H9 (cell line): ENCODE data around the gene TEAD2. TPM values are rescaled to one million over a fixed set of nuclear protein-coding genes. Genes with fewer than 3 reads are reported as not detected.

Experiments used
- DNase-seq: peaks from one replicate; pipeline ENCODE4 v3.0.0-alpha.2; 2017
- H2AFZ ChIP-seq: one replicate; pipeline ENCODE4 v1.6.1; 2013; ENCODE audit warnings: mild to moderate bottlenecking, low read length, control low read depth, moderate library complexity
- H2AK5ac ChIP-seq: 2 replicates; pipeline ENCODE4 v1.6.1; 2013; ENCODE audit warnings: low read length, control low read depth, mixed read lengths; ENCODE audit not compliant: insufficient read length
- H2BK120ac ChIP-seq: one replicate; pipeline ENCODE4 v1.6.1; 2013; ENCODE audit warnings: low read depth, mild to moderate bottlenecking, low read length, control low read depth, inconsistent platforms; ENCODE audit not compliant: poor library complexity, severe bottlenecking
- H2BK12ac ChIP-seq: 2 replicates; pipeline ENCODE4 v1.6.1; 2013; ENCODE audit warnings: low read length, control low read depth, mixed read lengths, low read depth; ENCODE audit not compliant: insufficient read length
- H2BK15ac ChIP-seq: 2 replicates; pipeline ENCODE4 v1.6.1; 2013; ENCODE audit warnings: low read depth, low read length, control low read depth
- H2BK20ac ChIP-seq: one replicate; pipeline ENCODE4 v1.6.1; 2013; ENCODE audit warnings: low read depth, mild to moderate bottlenecking, low read length, control low read depth, inconsistent platforms; ENCODE audit not compliant: poor library complexity, severe bottlenecking
- H2BK5ac ChIP-seq: 2 replicates; pipeline ENCODE4 v1.6.1; 2013; ENCODE audit warnings: low read length, control low read depth, mixed read lengths; ENCODE audit not compliant: insufficient read length
- H3K14ac ChIP-seq: 2 replicates; pipeline ENCODE4 v1.6.1; 2013; ENCODE audit warnings: low read length, control low read depth; ENCODE audit not compliant: insufficient read depth
- H3K18ac ChIP-seq: 2 replicates; pipeline ENCODE4 v1.6.1; 2013; ENCODE audit warnings: low read depth, mild to moderate bottlenecking, mixed read lengths, low read length, control low read depth; ENCODE audit not compliant: insufficient read length
- H3K23ac ChIP-seq: 2 replicates; pipeline ENCODE4 v1.6.1; 2013; ENCODE audit warnings: low read length, control low read depth, mixed read lengths, low read depth; ENCODE audit not compliant: insufficient read length
- H3K23me2 ChIP-seq: 2 replicates; pipeline ENCODE4 v1.6.1; 2013; ENCODE audit warnings: low read depth, mild to moderate bottlenecking, mixed read lengths, low read length, control low read depth; ENCODE audit not compliant: insufficient read length, poor library complexity, severe bottlenecking
- H3K27ac ChIP-seq: 2 replicates; pipeline ENCODE4 v1.5.1; 2013; ENCODE audit warnings: low read length, control low read depth, mixed read lengths, low read depth; ENCODE audit not compliant: insufficient read length
- H3K27me3 ChIP-seq: 2 replicates; pipeline ENCODE4 v1.6.1; 2013; ENCODE audit warnings: low read length, control low read depth, inconsistent platforms; ENCODE audit not compliant: insufficient read depth
- H3K4ac ChIP-seq: 2 replicates; pipeline ENCODE4 v1.6.1; 2013; ENCODE audit warnings: low read depth, mild to moderate bottlenecking, control low read depth, inconsistent platforms, low read length, moderate library complexity
- H3K4me1 ChIP-seq: 2 replicates; pipeline ENCODE4 v1.6.1; 2013; ENCODE audit warnings: low read length, control low read depth, inconsistent platforms; ENCODE audit not compliant: insufficient read depth
- H3K4me2 ChIP-seq: 2 replicates; pipeline ENCODE4 v1.6.1; 2013; ENCODE audit warnings: low read length, control low read depth, mixed read lengths; ENCODE audit not compliant: insufficient read length, insufficient read depth
- H3K56ac ChIP-seq: 2 replicates; pipeline ENCODE4 v1.6.1; 2013; ENCODE audit warnings: low read depth, mild to moderate bottlenecking, mixed read lengths, low read length, control low read depth; ENCODE audit not compliant: insufficient read length
- H3K79me1 ChIP-seq: 2 replicates; pipeline ENCODE4 v1.6.1; 2013; ENCODE audit warnings: low read depth, mild to moderate bottlenecking, moderate library complexity, low read length, control low read depth, inconsistent platforms; ENCODE audit not compliant: insufficient read depth, poor library complexity, severe bottlenecking
- H3K79me2 ChIP-seq: 2 replicates; pipeline ENCODE4 v1.6.1; 2013; ENCODE audit warnings: low read length, control low read depth, inconsistent platforms; ENCODE audit not compliant: insufficient read depth
- H3K9ac ChIP-seq: 2 replicates; pipeline ENCODE4 v1.6.1; 2013; ENCODE audit warnings: low read length, control low read depth, mixed read lengths; ENCODE audit not compliant: insufficient read length; ENCODE audit errors: extremely low read depth
- H3K9me3 ChIP-seq: one replicate; pipeline ENCODE4 v1.6.1; 2013; ENCODE audit warnings: low read depth, low read length, inconsistent platforms; ENCODE audit not compliant: control insufficient read depth
- H3T11ph ChIP-seq: one replicate; pipeline ENCODE4 v1.6.1; 2013; ENCODE audit warnings: mild to moderate bottlenecking, low read length, control low read depth, inconsistent platforms
- H4K20me1 ChIP-seq: one replicate; pipeline ENCODE4 v1.6.1; 2013; ENCODE audit not compliant: control insufficient read depth, insufficient read length, insufficient read depth
- H4K5ac ChIP-seq: 2 replicates; pipeline ENCODE4 v1.6.1; 2013; ENCODE audit warnings: low read depth, mild to moderate bottlenecking, mixed read lengths, low read length, control low read depth; ENCODE audit not compliant: insufficient read length
- H4K8ac ChIP-seq: replicated peaks from 2 replicates; pipeline ENCODE4 v1.6.1; 2013; ENCODE audit warnings: low read length, control low read depth, mixed read lengths, low read depth; ENCODE audit not compliant: insufficient read length
- H4K91ac ChIP-seq: 2 replicates; pipeline ENCODE4 v1.6.1; 2013; ENCODE audit warnings: low read depth, mild to moderate bottlenecking, moderate library complexity, mixed read lengths, low read length, control low read depth; ENCODE audit not compliant: insufficient read length
- H3K27ac Mint-ChIP-seq, 3 experiments: 2 replicates in 2 of 3; 3 replicates in 1 of 3; pipeline ENCODE4 v1.8.0; 2020 to 2021; ENCODE audit warnings: mixed read lengths in 3 of 3, mild to moderate bottlenecking in 1 of 3, moderate library complexity in 1 of 3
- H3K27me3 Mint-ChIP-seq: 2 replicates; pipeline ENCODE4 v1.8.0; 2021; ENCODE audit warnings: low read depth, mild to moderate bottlenecking, moderate library complexity, mixed read lengths
- H3K36me3 Mint-ChIP-seq, 3 experiments: 2 replicates in 2 of 3; 3 replicates in 1 of 3; pipeline ENCODE4 v1.8.0; 2020 to 2021; ENCODE audit warnings: low read depth in 3 of 3, mixed read lengths in 3 of 3; ENCODE audit not compliant: insufficient read depth in 1 of 3
- H3K4me1 Mint-ChIP-seq, 2 experiments: 2 replicates each; pipeline ENCODE4 v1.8.0; 2020; ENCODE audit warnings: mixed read lengths in 2 of 2
- H3K4me3 Mint-ChIP-seq, 2 experiments: 2 replicates in 1 of 2; 3 replicates in 1 of 2; pipeline ENCODE4 v1.8.0; 2020 to 2021; ENCODE audit warnings: mild to moderate bottlenecking in 2 of 2, mixed read lengths in 2 of 2, moderate library complexity in 1 of 2
- H3K9me3 Mint-ChIP-seq, 2 experiments: 2 replicates in 1 of 2; 3 replicates in 1 of 2; pipeline ENCODE4 v1.8.0; 2020; ENCODE audit warnings: mild to moderate bottlenecking in 2 of 2, mixed read lengths in 2 of 2, moderate library complexity in 1 of 2
- CTCF ChIP-seq: fragments of 200-600 bp; sonication (generic); conservative IDR thresholded peaks from 3 replicates; pipeline ENCODE4 v1.8.0; 2021; ENCODE audit warnings: antibody characterized with exemption, mild to moderate bottlenecking
- WGBS: extraction: QIAGEN DNeasy Blood & Tissue Kit; methylation state at CpG from one replicate; pipeline ENCODE4 v1.1.7; 2013; ENCODE audit warnings: missing lambda C conversion rate, low lambda C conversion rate, mixed read lengths; ENCODE audit not compliant: insufficient read length; ENCODE audit errors: extremely low coverage; 5-methylcytosine and 5-hydroxymethylcytosine counted together
- total RNA-seq: library from RNA; stranded (reverse); gene quantifications from 2 replicates; pipeline ENCODE4 v1.2.1, GENCODE V29; 2021

Gene TEAD2
- total RNA-seq, 1 experiment from 2014 or later: 126 TPM

GRCh38 chr19:49390131-49390928, 28.1 kb upstream of the TEAD2 start:
- H4K5ac ChIP-seq: no peak overlapping the region
- H3K4me2 ChIP-seq: no peak overlapping the region
- no peak overlapping the region for H4K8ac ChIP-seq
- H3K56ac ChIP-seq: no peak overlapping the region
- H4K91ac ChIP-seq: no peak overlapping the region
- no peak overlapping the region for H2BK12ac ChIP-seq
- H3K4me1 ChIP-seq: no peaks in the 10 kb centered on the region
- no peaks in the 10 kb centered on the region for H3K79me2 ChIP-seq
- no CpG with 5 or more reads among the region's 26 CpGs for WGBS
- H3K23ac ChIP-seq: no peak overlapping the region
- no peak overlapping the region for H3T11ph ChIP-seq
- no peak overlapping the region for H2BK15ac ChIP-seq
- H3K9me3 ChIP-seq: no peaks in the 10 kb centered on the region
- H3K27me3 Mint-ChIP-seq: peaks cover 11% of the 10 kb centered on the region
- no peak overlapping the region for H2AK5ac ChIP-seq
- no peaks in the 10 kb centered on the region for H3K79me1 ChIP-seq
- no peaks in the 10 kb centered on the region for H3K23me2 ChIP-seq
- H3K27ac ChIP-seq: no peak overlapping the region
- H3K9ac ChIP-seq: no peak overlapping the region
- H3K9me3 Mint-ChIP-seq: no peaks in the 10 kb centered on the region
- 0 out of 7 replicates have a peak, but pooled peaks cover 0 to 1% (median 0%) of the 10 kb centered on the region in 3 experiments for H3K36me3 Mint-ChIP-seq
- H2BK5ac ChIP-seq: no peak overlapping the region
- no peak overlapping the region for H2AFZ ChIP-seq
- no peak overlapping the region for H3K4ac ChIP-seq
- TF ChIP-seq CTCF: no peak
- no peak overlapping the region for H3K4me3 Mint-ChIP-seq
- H3K14ac ChIP-seq: no peak overlapping the region
- H3K4me1 Mint-ChIP-seq: peaks cover 12 to 29% of the 10 kb centered on the region in 2 experiments
- H3K18ac ChIP-seq: no peak overlapping the region
- H3K27ac Mint-ChIP-seq: no peak overlapping the region
- no peak for DNase-seq
- no peak overlapping the region for H2BK20ac ChIP-seq
- no peaks in the 10 kb centered on the region for H3K27me3 ChIP-seq
- no peaks in the 10 kb centered on the region for H4K20me1 ChIP-seq
- H2BK120ac ChIP-seq: no peak overlapping the region
